Measurements from ENCODE around the gene COL19A1. TPM values are rescaled to one million over a fixed set of nuclear protein-coding genes. Genes with fewer than 3 reads are reported as not detected.

COL19A1 gene
- total and polyA plus RNA-seq, 9 of the 15 experiments (the other 6 are each of a cell fraction or from before 2014, with no cell fraction given), result not detected

- no peak for TF ChIP-seq ZNF318 (IDR thresholded peaks at IDR 0.05; ENCODE audit: borderline replicate concordance in 1 of 2, low read depth in 1 of 2)
- no peak for TF ChIP-seq NCOA4 (IDR thresholded peaks at IDR 0.05; ENCODE audit: partially characterized antibody)
- TF ChIP-seq CREB5 (CRISPR knock-in tag; IDR thresholded peaks at IDR 0.05), result no peak
- TF ChIP-seq JUN (IDR thresholded peaks at IDR 0.05; ENCODE audit: borderline replicate concordance, low read depth, low read length), result no peak
- TF ChIP-seq JUN (CRISPR knock-in tag; IDR thresholded peaks at IDR 0.05; ENCODE audit: borderline replicate concordance), result no peak
- TF ChIP-seq ATF6 (CRISPR knock-in tag; IDR thresholded peaks at IDR 0.05), result no peak
- no peak for TF ChIP-seq SRSF7 (optimal IDR thresholded peaks at IDR 0.05; ENCODE audit: low read depth, low read length)
- no peak for TF ChIP-seq ZNF212 (CRISPR knock-in tag; IDR thresholded peaks at IDR 0.05)
- peak; percentile 31; the same call in 1 of the 2 replicates for TF ChIP-seq FOXJ2 (tag; IDR thresholded peaks at IDR 0.05)
- no peak for TF ChIP-seq TFAM (CRISPR knock-in tag; conservative IDR thresholded peaks at IDR 0.05)
- no peak for TF ChIP-seq FOXA1 (IDR thresholded peaks at IDR 0.05; ENCODE audit: borderline replicate concordance)
- TF ChIP-seq ZNF507 (tag; conservative IDR thresholded peaks at IDR 0.05), result no peak
- TF ChIP-seq TCF7L2 (IDR thresholded peaks at IDR 0.05; ENCODE audit: low read depth, low read length), result no peak
- TF ChIP-seq MEF2D (tag; conservative IDR thresholded peaks at IDR 0.05; ENCODE audit: low read depth), result peak; percentile 93
- no peak for TF ChIP-seq SAP30 (IDR thresholded peaks at IDR 0.05; ENCODE audit: borderline replicate concordance, insufficient read depth, low read depth, low read length, poor library complexity, severe bottlenecking)
- no peak for TF ChIP-seq CXXC5 (CRISPR knock-in tag; IDR thresholded peaks at IDR 0.05)
- TF ChIP-seq KAT2B (IDR thresholded peaks at IDR 0.05; ENCODE audit: low read depth, low read length), result no peak
Observed at GRCh38 chr6:70151616-70152015, 285.3 kb downstream of the COL19A1 start (continued).
